Activated CD4-positive, alpha-beta T cell treated with anti-CD3 and anti-CD28 coated beads, Interleukin-10, Interleukin-2, amounts not matched to agents 100 ng/mL and 50 ng/mL, durations not matched to agents 16 hours and 8 hours (primary cell): ENCODE data around the gene PYCR2.
"Not testable (repeated sequence)": the region's sequence is repeated elsewhere in the genome, so short reads cannot be mapped to it uniquely, and the experiment has no call there.

Experiments
- DNase-seq: peaks from one replicate; pipeline ENCODE4 v3.0.0-alpha.2; 2020

PYCR2 gene

GRCh38 chr1:225888898-225889601 is 35.0 kb downstream of the PYCR2 start, which contains the start of gene LEFTY1:
Gene LEFTY1 (minus strand): TSS chr1:225889146. CDS start chr1:225889066, 80 bp downstream.
- no peak for DNase-seq

GRCh38 chr1:225888289-225888897 is 35.7 kb downstream of the PYCR2 start:
- no peak for DNase-seq

- not testable (repeated sequence) for DNase-seq
Observed at GRCh38 chr1:225887554-225888288, 36.3 kb downstream of the PYCR2 start.

GRCh38 chr1:225887030-225887314 is 37.1 kb downstream of the PYCR2 start:
- no peak for DNase-seq

- no peak for DNase-seq
Observed at GRCh38 chr1:225886159-225887029, 37.7 kb downstream of the PYCR2 start.

- no peak for DNase-seq
Observed at GRCh38 chr1:225885336-225885735, 38.7 kb downstream of the PYCR2 start.

- DNase-seq = no peak
Observed at GRCh38 chr1:225883616-225884265, 40.3 kb downstream of the PYCR2 start.

GRCh38 chr1:225882694-225883615 is 41.1 kb downstream of the PYCR2 start:
- peak; percentile 33 for DNase-seq

- DNase-seq = peak; percentile 89
Observed at GRCh38 chr1:225881959-225882693, 41.9 kb downstream of the PYCR2 start, which contains the start of gene TMEM63A. Gene TMEM63A (minus strand): TSS chr1:225882380. CDS start chr1:225877580, 4,800 bp downstream.

GRCh38 chr1:225881081-225881958 is 42.7 kb downstream of the PYCR2 start:
- DNase-seq = peak; percentile 58

- DNase-seq = no peak
Observed at GRCh38 chr1:225880636-225881035, 43.4 kb downstream of the PYCR2 start.

- no peak for DNase-seq
Observed at GRCh38 chr1:225880222-225880588, 43.8 kb downstream of the PYCR2 start.

GRCh38 chr1:225879521-225880221 is 44.4 kb downstream of the PYCR2 start:
- DNase-seq = no peak

GRCh38 chr1:225878282-225878681 is 45.8 kb downstream of the PYCR2 start:
- DNase-seq = no peak

GRCh38 chr1:225877580-225877979 is 46.5 kb downstream of the PYCR2 start:
- DNase-seq = peak; percentile 34

GRCh38 chr1:225876900-225877510 is 47.0 kb downstream of the PYCR2 start:
- DNase-seq = no peak

GRCh38 chr1:225875044-225875815 is 48.8 kb downstream of the PYCR2 start:
- DNase-seq = no peak

GRCh38 chr1:225874431-225874830 is 49.6 kb downstream of the PYCR2 start:
- no peak for DNase-seq
